ENCODE measurements around the gene KCNK10.

DNA sequence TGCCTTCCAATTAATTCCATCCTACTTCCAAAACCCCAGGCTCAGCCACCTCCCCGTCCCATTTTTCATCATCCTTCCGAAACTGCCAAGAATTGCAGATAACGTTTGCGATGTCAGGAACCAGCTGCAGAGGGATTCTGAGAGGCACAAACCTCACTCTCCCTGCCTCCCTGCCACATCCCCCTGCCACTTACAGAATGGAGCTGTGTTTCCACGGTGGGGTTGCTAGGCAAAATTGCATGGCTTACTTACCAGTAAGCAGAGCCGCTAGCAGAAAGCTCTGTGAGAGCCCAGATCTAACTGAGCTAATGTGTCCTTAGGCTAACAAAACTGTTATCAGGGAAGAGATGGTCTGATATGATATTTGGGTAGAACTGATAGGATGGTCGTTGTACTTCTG lies 127.4 kb downstream of the KCNK10 start:
- TF ChIP-seq, protein P1, sequence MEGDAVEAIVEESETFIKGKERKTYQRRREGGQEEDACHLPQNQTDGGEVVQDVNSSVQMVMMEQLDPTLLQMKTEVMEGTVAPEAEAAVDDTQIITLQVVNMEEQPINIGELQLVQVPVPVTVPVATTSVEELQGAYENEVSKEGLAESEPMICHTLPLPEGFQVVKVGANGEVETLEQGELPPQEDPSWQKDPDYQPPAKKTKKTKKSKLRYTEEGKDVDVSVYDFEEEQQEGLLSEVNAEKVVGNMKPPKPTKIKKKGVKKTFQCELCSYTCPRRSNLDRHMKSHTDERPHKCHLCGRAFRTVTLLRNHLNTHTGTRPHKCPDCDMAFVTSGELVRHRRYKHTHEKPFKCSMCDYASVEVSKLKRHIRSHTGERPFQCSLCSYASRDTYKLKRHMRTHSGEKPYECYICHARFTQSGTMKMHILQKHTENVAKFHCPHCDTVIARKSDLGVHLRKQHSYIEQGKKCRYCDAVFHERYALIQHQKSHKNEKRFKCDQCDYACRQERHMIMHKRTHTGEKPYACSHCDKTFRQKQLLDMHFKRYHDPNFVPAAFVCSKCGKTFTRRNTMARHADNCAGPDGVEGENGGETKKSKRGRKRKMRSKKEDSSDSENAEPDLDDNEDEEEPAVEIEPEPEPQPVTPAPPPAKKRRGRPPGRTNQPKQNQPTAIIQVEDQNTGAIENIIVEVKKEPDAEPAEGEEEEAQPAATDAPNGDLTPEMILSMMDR (IDR thresholded peaks at IDR 0.05; ENCODE audit: poor library complexity): no peak
- TF ChIP-seq EZH2 (IDR thresholded peaks at IDR 0.05; ENCODE audit: borderline replicate concordance): no peak
